Activated CD4-positive, alpha-beta T cell treated with anti-CD3 and anti-CD28 coated beads, Interleukin-2, amount 50 U/mL, for 24 hours (primary cell): ENCODE data around the gene MYADML2.

Source experiments
- DNase-seq, 2 donors: peaks; one replicate each; pipeline ENCODE4 v3.0.0-alpha.2; 2020; ENCODE audit warnings: low read depth in 1 of 2, low spot score in 1 of 2

MYADML2 gene

GRCh38 chr17:81901167-81902022, 45.6 kb downstream of the MYADML2 start:
- DNase-seq: no peak

GRCh38 chr17:81900181-81900820, 46.7 kb downstream of the MYADML2 start:
- DNase-seq: no peak

GRCh38 chr17:81899514-81900166, 47.4 kb downstream of the MYADML2 start:
- no peak for DNase-seq

- DNase-seq: no peak
These were observed 48.1 kb downstream of the MYADML2 start for GRCh38 chr17:81898885-81899284.

GRCh38 chr17:81898029-81898866, 48.8 kb downstream of the MYADML2 start:
- no peak for DNase-seq

- DNase-seq: no peak
These were observed 51.6 kb downstream of the MYADML2 start for GRCh38 chr17:81895400-81895799.

- DNase-seq: no peak
These were observed 55.8 kb downstream of the MYADML2 start for GRCh38 chr17:81891303-81891552.

GRCh38 chr17:81890447-81891302, 56.4 kb downstream of the MYADML2 start:
- no peak for DNase-seq
